ENCODE data around the gene EPHA8.

EPHA8 gene

GRCh38 chr1:22536506-22536905 lies 26.8 kb upstream of the EPHA8 start:
- no peak for DNase-seq (ENCODE audit: low read depth in 2 of 2)

- DNase-seq (ENCODE audit: low read depth in 2 of 2) = no peak
Observed at GRCh38 chr1:22537441-22538139, 25.7 kb upstream of the EPHA8 start.

- no peak for DNase-seq (ENCODE audit: low read depth in 2 of 2)
Observed at GRCh38 chr1:22539510-22540118, 23.7 kb upstream of the EPHA8 start.

GRCh38 chr1:22540337-22540736 lies 23.0 kb upstream of the EPHA8 start:
- no peak for DNase-seq (ENCODE audit: low read depth in 2 of 2)

- DNase-seq (ENCODE audit: low read depth in 2 of 2) = no peak
Observed at GRCh38 chr1:22542886-22543285, 20.4 kb upstream of the EPHA8 start.

GRCh38 chr1:22543679-22544078 lies 19.6 kb upstream of the EPHA8 start:
- DNase-seq (ENCODE audit: low read depth in 2 of 2) = no peak

- DNase-seq (ENCODE audit: low read depth in 2 of 2) = no peak
Observed at GRCh38 chr1:22544606-22545005, 18.7 kb upstream of the EPHA8 start.

GRCh38 chr1:22545141-22545540 lies 18.1 kb upstream of the EPHA8 start:
- DNase-seq (ENCODE audit: low read depth in 2 of 2) = no peak

GRCh38 chr1:22547186-22547817 lies 16.0 kb upstream of the EPHA8 start:
- no peak for DNase-seq (ENCODE audit: low read depth in 2 of 2)

- DNase-seq (ENCODE audit: low read depth in 2 of 2) = no peak
Observed at GRCh38 chr1:22547818-22548462, 15.3 kb upstream of the EPHA8 start.

GRCh38 chr1:22550021-22550420 lies 13.3 kb upstream of the EPHA8 start:
- no peak for DNase-seq (ENCODE audit: low read depth in 2 of 2)

- no peak for DNase-seq (ENCODE audit: low read depth in 2 of 2)
Observed at GRCh38 chr1:22551591-22551990, 11.7 kb upstream of the EPHA8 start.

- no peak for DNase-seq (ENCODE audit: low read depth in 2 of 2)
Observed at GRCh38 chr1:22552021-22552420, 11.3 kb upstream of the EPHA8 start.

- no peak for DNase-seq (ENCODE audit: low read depth in 2 of 2)
Observed at GRCh38 chr1:22553104-22553880, 10.0 kb upstream of the EPHA8 start.

GRCh38 chr1:22553991-22554522 lies 9.2 kb upstream of the EPHA8 start:
- no peak for DNase-seq (ENCODE audit: low read depth in 2 of 2)

GRCh38 chr1:22555371-22555656 lies 8.0 kb upstream of the EPHA8 start:
- no peak for DNase-seq (ENCODE audit: low read depth in 2 of 2)

- no peak for DNase-seq (ENCODE audit: low read depth in 2 of 2)
Observed at GRCh38 chr1:22556391-22557104, 6.7 kb upstream of the EPHA8 start.

- DNase-seq (ENCODE audit: low read depth in 2 of 2) = no peak
Observed at GRCh38 chr1:22557341-22557950, 5.8 kb upstream of the EPHA8 start.

- DNase-seq (ENCODE audit: low read depth in 2 of 2) = no peak
Observed at GRCh38 chr1:22563671-22564602, 648 bp downstream of the EPHA8 start.

GRCh38 chr1:22566161-22566560 lies 2.9 kb downstream of the EPHA8 start:
- DNase-seq (ENCODE audit: low read depth in 2 of 2) = no peak

All from stimulated activated CD8-positive, alpha-beta memory T cell treated with anti-CD3 and anti-CD28 coated beads, Interleukin-2, amount 100 ng/mL, for 1 hour (primary cell).